Measurements from ENCODE around the gene MYO5B.
"Not testable (repeated sequence)": the region's sequence is repeated elsewhere in the genome, so short reads cannot be mapped to it uniquely, and the experiment has no call there.

The MYO5B gene

GRCh38 chr18:49804096-49804495 is 390.9 kb downstream of the MYO5B start:
- H3K27ac ChIP-seq: no peak overlapping the region
- no peak for TF ChIP-seq CTCF (conservative IDR thresholded peaks at IDR 0.05)

- TF ChIP-seq CTCF (conservative IDR thresholded peaks at IDR 0.05): no peak
- H3K27ac ChIP-seq: no peak overlapping the region
Observed at GRCh38 chr18:49802623-49803022, 392.3 kb downstream of the MYO5B start.

- not testable (repeated sequence) for H3K27ac ChIP-seq
Observed at GRCh38 chr18:49800491-49800890, 394.5 kb downstream of the MYO5B start.

- not testable (repeated sequence) for H3K27ac ChIP-seq
Observed at GRCh38 chr18:49799806-49800205, 395.1 kb downstream of the MYO5B start.

GRCh38 chr18:49798001-49798400 is 396.9 kb downstream of the MYO5B start:
- TF ChIP-seq CTCF (conservative IDR thresholded peaks at IDR 0.05): no peak
- no peak overlapping the region for H3K27ac ChIP-seq

- no peak for TF ChIP-seq CTCF (conservative IDR thresholded peaks at IDR 0.05)
- H3K27ac ChIP-seq: peak overlapping the region; percentile 69
Observed at GRCh38 chr18:49795612-49796552, 399.1 kb downstream of the MYO5B start.

GRCh38 chr18:49794743-49795142 is 400.2 kb downstream of the MYO5B start:
- no peak for TF ChIP-seq CTCF (conservative IDR thresholded peaks at IDR 0.05)
- H3K27ac ChIP-seq: peak overlapping the region; percentile 69

- peak overlapping the region; percentile 41; the same call in 1 of the 2 replicates for H3K27ac ChIP-seq
Observed at GRCh38 chr18:49789560-49790134, 405.3 kb downstream of the MYO5B start.

GRCh38 chr18:49788327-49788898 is 406.5 kb downstream of the MYO5B start:
- H3K27ac ChIP-seq: peak overlapping the region; percentile 41
- no peak for TF ChIP-seq CTCF (conservative IDR thresholded peaks at IDR 0.05)

Measured in VCaP (cell line).